ENCODE results near the gene CAV3.
"Not testable (repeated sequence)": the region's sequence is repeated elsewhere in the genome, so short reads cannot be mapped to it uniquely, and the experiment has no call there.

The CAV3 gene

DNA sequence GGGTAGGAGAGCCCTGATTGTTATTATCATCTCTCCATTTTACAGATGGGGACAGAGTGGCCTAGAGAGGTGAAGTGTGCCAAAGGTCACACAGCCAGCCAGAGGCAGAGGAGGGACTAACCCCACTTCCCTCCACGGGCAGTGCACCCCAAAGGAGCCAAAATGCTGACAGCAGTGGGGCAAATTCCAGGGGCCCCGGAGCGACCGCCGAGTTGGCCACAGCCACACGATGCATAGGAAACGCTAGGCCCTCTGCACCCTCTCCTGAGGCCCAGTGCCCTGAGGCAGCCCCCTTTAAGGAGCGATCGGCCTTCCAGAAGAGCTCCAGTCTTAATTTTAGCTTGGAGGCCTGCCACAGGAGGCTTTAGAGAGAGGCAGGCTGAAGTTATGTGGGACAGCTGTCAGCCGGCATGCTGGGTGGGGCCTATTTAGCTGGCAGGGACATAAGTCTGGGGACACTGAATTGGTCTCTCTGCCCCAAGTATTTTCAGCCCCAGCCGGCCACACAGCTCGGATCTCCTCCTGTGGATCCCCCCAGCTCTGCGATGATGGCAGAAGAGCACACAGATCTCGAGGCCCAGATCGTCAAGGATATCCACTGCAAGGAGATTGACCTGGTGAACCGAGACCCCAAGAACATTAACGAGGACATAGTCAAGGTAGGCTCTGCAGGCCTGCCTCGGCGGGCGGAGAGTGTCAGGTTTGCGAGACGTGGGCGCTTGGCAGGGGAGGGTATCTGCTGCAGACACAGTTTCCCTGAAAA, at the start of gene CAV3:
CAV3 (plus strand) TSS at position 471 of the 763 bp plus-strand sequence; CDS start at position 546, 75 bp downstream.
- Histone ChIP-seq H3K9me3 (ENCODE audit: control insufficient read depth in 1 of 2, low read length in 2 of 2) (no peaks in the 10 kb centered on the region), H3K27ac (ENCODE audit: low read length) (no peak within 1 kb of the TSS), H3K4me3 (ENCODE audit: low read depth in 1 of 2, low read length in 2 of 2) (no peak within 1 kb of the TSS), H3K4me1 (ENCODE audit: control insufficient read depth in 1 of 2, insufficient read depth in 2 of 2, low read length in 2 of 2) (no peaks in the 10 kb centered on the region), H3K27me3 (ENCODE audit: low read depth, low read length) (no peaks in the 10 kb centered on the region), H3K36me3 (ENCODE audit: control insufficient read depth in 1 of 2, insufficient read depth in 2 of 2, low read length in 2 of 2) (no peaks in the 10 kb centered on the region)

DNA sequence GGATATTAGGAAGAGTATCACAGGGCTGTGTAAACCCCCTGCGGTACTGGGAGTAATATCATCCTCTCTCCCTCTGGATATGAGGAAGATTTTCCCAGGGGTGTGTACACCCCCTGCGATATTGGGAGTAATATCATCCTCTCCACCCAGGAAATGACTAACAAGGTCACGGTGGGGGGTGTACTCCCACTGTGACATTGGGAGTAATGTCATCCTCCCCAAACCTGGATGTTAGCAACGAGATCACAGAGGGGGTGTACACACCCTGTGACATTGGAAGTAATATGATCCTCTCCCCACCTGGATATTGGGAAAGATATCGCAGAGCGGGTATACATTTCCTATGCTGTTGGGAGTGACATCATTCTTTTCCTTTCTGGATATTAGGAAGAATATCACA, 48.6 kb upstream of the CAV3 start:
- H3K4me3 ChIP-seq (ENCODE audit: low read depth in 1 of 2, low read length in 2 of 2); H3K9me3 ChIP-seq (ENCODE audit: control insufficient read depth in 1 of 2, low read length in 2 of 2); H3K27ac ChIP-seq (ENCODE audit: low read length); H3K36me3 ChIP-seq (ENCODE audit: control insufficient read depth in 1 of 2, insufficient read depth in 2 of 2, low read length in 2 of 2); H3K27me3 ChIP-seq (ENCODE audit: low read depth, low read length); H3K4me1 ChIP-seq (ENCODE audit: control insufficient read depth in 1 of 2, insufficient read depth in 2 of 2, low read length in 2 of 2): not testable (repeated sequence)

DNA sequence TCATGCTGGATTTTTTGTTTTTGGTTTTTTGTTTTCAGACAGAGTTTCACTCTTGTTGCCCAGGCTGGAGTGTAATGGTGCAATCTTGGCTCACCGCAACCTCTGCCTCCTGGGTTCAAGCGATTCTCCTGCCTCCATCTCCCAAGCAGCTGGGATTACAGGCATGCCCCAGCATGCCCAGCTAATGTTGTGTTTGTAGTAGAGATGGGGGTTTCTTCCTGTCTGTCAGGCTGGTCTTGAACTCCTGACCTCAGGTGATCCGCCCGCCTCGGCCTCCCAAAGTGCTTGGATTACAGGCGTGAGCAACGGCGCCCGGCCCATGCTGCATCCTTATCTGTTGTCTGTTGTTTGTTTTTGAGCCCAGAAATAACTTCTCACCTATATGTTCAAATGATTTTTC, 42.3 kb upstream of the CAV3 start:
- H3K4me1 ChIP-seq (ENCODE audit: control insufficient read depth in 1 of 2, insufficient read depth in 2 of 2, low read length in 2 of 2); H3K27me3 ChIP-seq (ENCODE audit: low read depth, low read length); H3K9me3 ChIP-seq (ENCODE audit: control insufficient read depth in 1 of 2, low read length in 2 of 2); H3K36me3 ChIP-seq (ENCODE audit: control insufficient read depth in 1 of 2, insufficient read depth in 2 of 2, low read length in 2 of 2); H3K4me3 ChIP-seq (ENCODE audit: low read depth in 1 of 2, low read length in 2 of 2); H3K27ac ChIP-seq (ENCODE audit: low read length): not testable (repeated sequence)

DNA sequence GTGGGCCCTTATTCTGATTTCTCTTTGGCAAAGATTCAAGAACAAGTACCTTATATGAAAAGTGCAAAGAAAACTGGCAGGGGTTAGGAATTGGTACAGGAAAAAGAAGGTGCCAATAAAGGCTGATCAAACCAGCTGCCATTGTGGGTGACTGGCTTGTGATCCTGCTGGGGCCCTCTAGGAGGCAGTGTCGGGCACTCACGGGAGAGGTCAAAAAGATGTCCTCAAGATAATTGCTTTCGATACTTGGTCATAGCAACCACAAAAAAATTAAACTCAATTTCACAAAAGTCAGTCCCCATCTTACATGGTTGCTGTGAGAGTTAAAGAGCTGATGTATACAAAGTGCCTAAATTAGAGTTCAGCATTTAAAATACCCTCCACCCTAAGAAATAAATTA, 31.0 kb upstream of the CAV3 start:
- no peak overlapping the region for H3K4me3 ChIP-seq (ENCODE audit: low read depth in 1 of 2, low read length in 2 of 2)
- H3K27me3 ChIP-seq (ENCODE audit: low read depth, low read length), result no peaks in the 10 kb centered on the region
- H3K36me3 ChIP-seq (ENCODE audit: control insufficient read depth in 1 of 2, insufficient read depth in 2 of 2, low read length in 2 of 2), result no peaks in the 10 kb centered on the region
- peaks cover 0 to 17% of the 10 kb centered on the region in 2 donors for H3K9me3 ChIP-seq (ENCODE audit: control insufficient read depth in 1 of 2, low read length in 2 of 2)
- H3K27ac ChIP-seq (ENCODE audit: low read length), result no peak overlapping the region
- H3K4me1 ChIP-seq (ENCODE audit: control insufficient read depth in 1 of 2, insufficient read depth in 2 of 2, low read length in 2 of 2), result no peaks in the 10 kb centered on the region

DNA sequence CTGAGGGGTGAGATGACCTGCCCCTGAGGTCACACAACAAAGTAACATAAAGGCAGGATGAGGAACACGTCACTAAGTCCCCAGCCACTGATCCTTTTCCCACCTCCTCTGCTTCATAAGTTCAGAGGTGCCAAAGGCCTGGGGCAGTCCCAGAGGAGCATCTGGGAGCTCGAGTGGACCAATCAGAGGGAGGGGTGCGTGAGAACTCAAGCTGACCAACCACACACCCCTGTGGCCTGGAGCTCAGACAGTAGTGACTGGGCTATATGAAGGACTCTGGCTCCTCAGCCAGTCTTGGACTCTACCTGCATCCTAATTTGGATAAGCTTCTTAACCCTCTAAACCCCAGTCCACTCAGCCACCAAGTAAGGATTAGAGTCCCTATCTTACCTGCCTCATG, 28.0 kb upstream of the CAV3 start:
- Histone ChIP-seq H3K36me3 (ENCODE audit: control insufficient read depth in 1 of 2, insufficient read depth in 2 of 2, low read length in 2 of 2) (no peaks in the 10 kb centered on the region), H3K27me3 (ENCODE audit: low read depth, low read length) (no peaks in the 10 kb centered on the region), H3K9me3 (ENCODE audit: control insufficient read depth in 1 of 2, low read length in 2 of 2) (peaks cover 0 to 12% of the 10 kb centered on the region in 2 donors), H3K27ac (ENCODE audit: low read length) (no peak overlapping the region), H3K4me3 (ENCODE audit: low read depth in 1 of 2, low read length in 2 of 2) (no peak overlapping the region), H3K4me1 (ENCODE audit: control insufficient read depth in 1 of 2, insufficient read depth in 2 of 2, low read length in 2 of 2) (no peaks in the 10 kb centered on the region)

DNA sequence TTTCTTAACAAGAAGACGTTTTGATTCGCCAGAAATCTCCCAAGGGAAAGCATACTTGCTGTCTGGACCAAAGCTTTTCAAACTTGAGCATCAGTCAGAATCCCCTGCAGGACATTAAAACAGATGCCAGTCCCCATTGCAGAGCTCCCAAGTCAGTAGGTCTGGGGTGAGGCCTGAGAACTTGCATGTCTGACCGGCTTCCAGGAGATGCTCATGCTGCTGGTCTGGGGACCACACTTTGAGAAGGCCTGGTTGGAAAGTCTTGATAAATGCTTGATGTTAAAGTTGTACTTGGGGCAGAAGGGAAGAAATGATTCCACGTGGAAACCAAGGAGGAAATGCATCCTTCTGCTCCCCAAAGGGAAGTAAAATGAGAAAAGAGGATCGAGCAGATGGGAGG, 24.3 kb upstream of the CAV3 start:
- no peaks in the 10 kb centered on the region for H3K36me3 ChIP-seq (ENCODE audit: control insufficient read depth in 1 of 2, insufficient read depth in 2 of 2, low read length in 2 of 2)
- peaks cover 0 to 9% of the 10 kb centered on the region in 2 donors for H3K9me3 ChIP-seq (ENCODE audit: control insufficient read depth in 1 of 2, low read length in 2 of 2)
- H3K4me3 ChIP-seq (ENCODE audit: low read depth in 1 of 2, low read length in 2 of 2), result no peak overlapping the region
- no peaks in the 10 kb centered on the region for H3K4me1 ChIP-seq (ENCODE audit: control insufficient read depth in 1 of 2, insufficient read depth in 2 of 2, low read length in 2 of 2)
- H3K27me3 ChIP-seq (ENCODE audit: low read depth, low read length), result no peaks in the 10 kb centered on the region
- H3K27ac ChIP-seq (ENCODE audit: low read length), result no peak overlapping the region

DNA sequence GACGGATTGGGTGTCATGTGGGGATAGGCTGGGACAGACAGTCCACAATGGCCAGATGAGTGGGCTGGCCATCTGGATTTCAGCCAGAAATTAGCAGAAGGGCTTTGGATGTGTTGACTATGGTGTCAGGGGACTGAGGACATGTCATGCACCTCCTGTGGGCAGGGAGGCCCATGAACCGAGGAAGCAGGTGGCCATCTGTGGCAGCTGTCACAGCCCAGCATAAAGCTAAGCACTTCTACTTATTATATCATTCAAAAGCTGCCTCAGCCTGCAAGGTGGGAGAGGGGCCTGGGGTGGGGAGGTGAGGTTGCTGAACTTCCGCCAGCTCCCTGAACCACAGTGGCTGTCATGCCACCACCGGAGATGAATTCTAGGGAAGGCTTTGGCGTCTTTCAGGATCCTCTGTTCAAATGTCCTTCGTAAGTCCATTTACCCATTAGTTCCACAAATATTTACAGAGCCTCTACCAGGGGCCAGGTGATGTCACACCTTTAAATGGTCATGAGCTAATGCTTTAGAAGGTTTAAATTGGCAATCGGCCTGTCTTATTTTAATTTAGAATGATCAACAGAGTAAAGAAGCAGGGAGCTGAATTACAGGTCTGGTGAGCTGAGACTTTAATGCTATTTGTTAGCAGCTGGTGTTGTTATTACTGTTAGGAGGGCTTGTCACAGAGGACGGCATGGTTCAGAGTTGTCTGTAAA, 23.6 kb upstream of the CAV3 start:
- Histone ChIP-seq H3K9me3 (ENCODE audit: control insufficient read depth in 1 of 2, low read length in 2 of 2) (peaks cover 0 to 9% of the 10 kb centered on the region in 2 donors), H3K4me1 (ENCODE audit: control insufficient read depth in 1 of 2, insufficient read depth in 2 of 2, low read length in 2 of 2) (no peaks in the 10 kb centered on the region), H3K4me3 (ENCODE audit: low read depth in 1 of 2, low read length in 2 of 2) (no peak overlapping the region), H3K27ac (ENCODE audit: low read length) (no peak overlapping the region), H3K36me3 (ENCODE audit: control insufficient read depth in 1 of 2, insufficient read depth in 2 of 2, low read length in 2 of 2) (no peaks in the 10 kb centered on the region), H3K27me3 (ENCODE audit: low read depth, low read length) (no peaks in the 10 kb centered on the region)

DNA sequence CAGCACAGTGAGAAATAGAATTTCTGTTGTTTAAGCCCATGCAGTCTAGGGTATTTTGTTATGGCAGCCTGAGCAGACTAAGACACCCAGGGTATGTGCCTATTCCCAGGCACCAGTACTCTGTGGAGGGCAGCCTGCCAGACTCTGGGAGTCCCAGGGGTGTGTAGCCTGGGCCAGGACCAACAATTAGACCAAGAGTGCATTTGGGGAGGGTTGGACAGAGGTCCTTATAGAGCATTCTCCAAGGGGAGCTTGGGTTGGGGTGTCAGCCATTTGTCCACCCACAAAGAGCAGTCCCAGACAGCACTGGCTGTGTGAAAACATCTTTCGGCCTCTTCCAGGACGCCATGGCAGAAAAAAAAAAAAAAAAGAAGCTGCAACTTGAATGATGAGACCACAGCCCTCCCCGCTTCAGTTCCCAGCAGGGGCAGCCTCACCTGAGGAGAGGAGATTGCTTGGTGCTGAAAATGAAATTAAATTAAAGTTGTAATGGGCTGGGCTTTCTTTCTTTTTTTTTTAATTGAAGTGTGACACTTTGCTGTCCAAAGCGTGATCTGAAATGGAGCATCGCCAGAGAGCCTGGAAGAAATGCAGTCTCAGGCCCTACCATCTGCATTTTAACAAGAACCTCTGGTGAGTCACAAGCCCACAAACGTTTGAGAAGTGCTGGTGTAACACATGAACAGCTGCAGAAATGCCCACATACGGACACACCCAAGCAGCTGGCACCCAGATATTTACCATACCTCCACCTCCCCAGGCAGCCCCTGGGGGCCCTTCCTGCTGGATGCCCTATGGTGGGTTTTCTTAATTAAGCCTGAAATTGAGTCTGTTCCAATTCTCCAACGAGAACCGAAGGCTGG, 21.3 kb upstream of the CAV3 start:
- no peaks in the 10 kb centered on the region for H3K36me3 ChIP-seq (ENCODE audit: control insufficient read depth in 1 of 2, insufficient read depth in 2 of 2, low read length in 2 of 2)
- no peak overlapping the region for H3K4me3 ChIP-seq (ENCODE audit: low read depth in 1 of 2, low read length in 2 of 2)
- no peaks in the 10 kb centered on the region for H3K4me1 ChIP-seq (ENCODE audit: control insufficient read depth in 1 of 2, insufficient read depth in 2 of 2, low read length in 2 of 2)
- no peaks in the 10 kb centered on the region for H3K27me3 ChIP-seq (ENCODE audit: low read depth, low read length)
- no peak overlapping the region for H3K27ac ChIP-seq (ENCODE audit: low read length)
- no peaks in the 10 kb centered on the region for H3K9me3 ChIP-seq (ENCODE audit: control insufficient read depth in 1 of 2, low read length in 2 of 2)

DNA sequence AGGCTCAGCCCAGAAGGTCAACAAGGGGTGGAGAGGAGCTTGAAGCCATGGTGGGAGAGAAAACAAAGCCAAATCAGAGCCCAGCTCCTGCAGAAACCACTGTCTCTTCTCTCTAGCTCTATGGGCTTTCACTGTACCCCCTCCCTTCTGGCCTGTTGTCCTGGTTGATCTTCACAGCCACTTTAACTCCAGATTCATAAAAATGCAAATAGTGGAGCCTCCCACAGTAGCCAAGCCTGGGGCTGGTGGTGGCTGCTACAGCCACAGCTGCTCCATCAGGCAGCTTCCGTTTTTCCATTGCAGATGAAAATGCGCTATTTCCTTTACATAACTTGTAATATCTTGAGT, 20.7 kb upstream of the CAV3 start:
- no peak overlapping the region for H3K27ac ChIP-seq (ENCODE audit: low read length)
- no peak overlapping the region for H3K4me3 ChIP-seq (ENCODE audit: low read depth in 1 of 2, low read length in 2 of 2)
- no peaks in the 10 kb centered on the region for H3K4me1 ChIP-seq (ENCODE audit: control insufficient read depth in 1 of 2, insufficient read depth in 2 of 2, low read length in 2 of 2)
- H3K9me3 ChIP-seq (ENCODE audit: control insufficient read depth in 1 of 2, low read length in 2 of 2), result no peaks in the 10 kb centered on the region
- no peaks in the 10 kb centered on the region for H3K36me3 ChIP-seq (ENCODE audit: control insufficient read depth in 1 of 2, insufficient read depth in 2 of 2, low read length in 2 of 2)
- H3K27me3 ChIP-seq (ENCODE audit: low read depth, low read length), result no peaks in the 10 kb centered on the region

DNA sequence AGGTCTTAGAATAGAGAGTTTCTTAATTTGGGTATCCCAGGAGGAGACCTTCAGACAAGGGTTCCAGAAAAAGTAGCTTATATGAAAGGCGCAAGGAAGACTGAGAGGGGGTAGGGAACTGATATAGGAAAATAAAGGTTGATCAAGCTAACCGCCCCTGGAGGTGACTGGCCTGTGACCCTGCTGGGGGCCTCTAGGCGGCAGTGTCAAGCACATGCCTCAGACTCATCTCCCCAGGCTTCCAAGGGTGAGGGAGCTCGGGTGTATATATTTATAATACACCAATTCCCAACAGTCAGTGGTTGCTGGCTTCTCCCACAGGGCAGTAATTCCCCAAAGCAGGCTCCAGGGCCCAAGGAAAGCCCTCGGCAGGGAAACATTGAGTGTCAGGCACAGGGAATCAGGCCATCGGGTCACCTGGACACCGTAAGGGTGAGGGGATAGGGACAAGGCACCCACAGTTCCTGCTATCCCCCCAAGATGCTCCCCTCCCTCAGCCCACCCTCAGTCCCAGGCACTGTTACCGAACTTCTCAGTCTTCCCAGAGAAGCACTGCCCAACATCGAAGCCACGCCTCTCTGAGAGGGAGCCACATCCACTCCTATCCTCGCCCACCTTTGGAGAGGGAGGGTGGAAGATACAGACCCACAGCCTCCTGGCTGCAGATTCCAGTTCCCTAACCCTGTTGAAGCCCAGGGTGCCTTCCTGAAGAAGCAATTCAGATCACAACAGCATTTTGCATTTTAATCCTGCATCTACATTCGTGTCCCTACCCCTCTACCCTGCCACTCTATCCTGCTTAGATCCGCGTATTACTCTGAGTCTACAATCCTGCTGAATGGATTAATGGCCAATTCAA, 19.5 kb upstream of the CAV3 start:
- H3K4me3 ChIP-seq (ENCODE audit: low read depth in 1 of 2, low read length in 2 of 2), result no peak overlapping the region
- H3K36me3 ChIP-seq (ENCODE audit: control insufficient read depth in 1 of 2, insufficient read depth in 2 of 2, low read length in 2 of 2), result no peaks in the 10 kb centered on the region
- no peaks in the 10 kb centered on the region for H3K27me3 ChIP-seq (ENCODE audit: low read depth, low read length)
- no peaks in the 10 kb centered on the region for H3K4me1 ChIP-seq (ENCODE audit: control insufficient read depth in 1 of 2, insufficient read depth in 2 of 2, low read length in 2 of 2)
- no peaks in the 10 kb centered on the region for H3K9me3 ChIP-seq (ENCODE audit: control insufficient read depth in 1 of 2, low read length in 2 of 2)
- no peak overlapping the region for H3K27ac ChIP-seq (ENCODE audit: low read length)

DNA sequence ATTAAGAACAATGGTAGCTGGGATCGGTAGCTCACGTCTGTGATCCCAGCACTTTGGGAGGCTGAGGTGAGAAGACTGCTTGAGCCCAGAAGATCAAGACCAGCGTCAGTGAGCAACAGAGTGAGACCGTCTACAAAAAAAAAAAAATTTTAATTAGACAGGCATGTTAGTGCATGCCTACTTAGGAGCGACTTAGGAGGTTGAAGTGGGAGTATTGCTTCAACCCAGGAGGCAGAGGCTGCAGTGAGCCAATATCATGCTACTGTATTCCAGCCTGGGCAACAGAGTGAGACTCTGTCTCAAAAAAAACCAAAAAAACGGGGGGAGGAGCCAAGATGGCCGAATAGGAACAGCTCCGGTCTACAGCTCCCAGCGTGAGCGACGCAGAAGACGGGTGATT, 17.8 kb upstream of the CAV3 start:
- not testable (repeated sequence) for H3K27me3 ChIP-seq (ENCODE audit: low read depth, low read length); H3K36me3 ChIP-seq (ENCODE audit: control insufficient read depth in 1 of 2, insufficient read depth in 2 of 2, low read length in 2 of 2); H3K9me3 ChIP-seq (ENCODE audit: control insufficient read depth in 1 of 2, low read length in 2 of 2); H3K27ac ChIP-seq (ENCODE audit: low read length); H3K4me1 ChIP-seq (ENCODE audit: control insufficient read depth in 1 of 2, insufficient read depth in 2 of 2, low read length in 2 of 2); H3K4me3 ChIP-seq (ENCODE audit: low read depth in 1 of 2, low read length in 2 of 2)
